Stimulated activated effector memory CD8-positive, alpha-beta T cell treated with anti-CD3 and anti-CD28 coated beads, Interleukin-12 subunit alpha, Interleukin-12 subunit beta, amount 100 ng/mL, for 72 hours (primary cell): ENCODE measurements around the gene PIK3R2.
A peak's percentile ranks its signal among the peaks of the same experiment; 100 is the strongest.
"Not testable (repeated sequence)": the region's sequence is repeated elsewhere in the genome, so short reads cannot be mapped to it uniquely, and the experiment has no call there.

Experiments
- ATAC-seq: fragments of 150-1000 bp; cut with Tn5 transposase; 2 replicates; pipeline ENCODE4 v1.10.0; 2021
- DNase-seq, 2 donors: peaks; one replicate each; pipeline ENCODE4 v3.0.0; 2021 to 2022; ENCODE audit warnings: low spot score in 2 of 2
- H3K27ac Mint-ChIP-seq: one replicate; pipeline ENCODE4 v1.8.0; 2022; ENCODE audit warnings: mild to moderate bottlenecking, mixed read lengths
- H3K36me3 Mint-ChIP-seq: one replicate; pipeline ENCODE4 v1.8.0; 2022; ENCODE audit warnings: mild to moderate bottlenecking, mixed read lengths
- H3K4me1 Mint-ChIP-seq: one replicate; pipeline ENCODE4 v1.8.0; 2022; ENCODE audit warnings: mixed read lengths
- H3K4me3 Mint-ChIP-seq: one replicate; pipeline ENCODE4 v1.8.0; 2022; ENCODE audit warnings: mild to moderate bottlenecking, mixed read lengths
- H3K9me3 Mint-ChIP-seq: one replicate; pipeline ENCODE4 v1.8.0; 2022; ENCODE audit warnings: mixed read lengths

The PIK3R2 gene

GRCh38 chr19:18152817-18153555 is at the start of gene PIK3R2:
TSS of gene PIK3R2 (plus strand) at chr19:18153163. CDS start at chr19:18155880, 2,717 bp downstream.
- peak; percentile 100 for DNase-seq
- H3K4me3 Mint-ChIP-seq: peak within 1 kb of the TSS; percentile 87
- H3K4me1 Mint-ChIP-seq: peaks cover 34% of the 10 kb centered on the region
- no peaks in the 10 kb centered on the region for H3K9me3 Mint-ChIP-seq
- H3K36me3 Mint-ChIP-seq: peaks cover 39% of the 10 kb centered on the region
- H3K27ac Mint-ChIP-seq: peak within 1 kb of the TSS; percentile 98
- peak; percentile 93 for ATAC-seq

- DNase-seq (no peak), ATAC-seq (no peak)
- H3K36me3 Mint-ChIP-seq: peaks cover 40% of the 10 kb centered on the region
- peak overlapping the region; percentile 20 for H3K27ac Mint-ChIP-seq
- peak overlapping the region; percentile 62 for H3K4me3 Mint-ChIP-seq
- no peaks in the 10 kb centered on the region for H3K9me3 Mint-ChIP-seq
- H3K4me1 Mint-ChIP-seq: peaks cover 40% of the 10 kb centered on the region
Observed at GRCh38 chr19:18104793-18105131, 48.2 kb upstream of the PIK3R2 start.

- not testable (repeated sequence) for H3K4me3 Mint-ChIP-seq, H3K27ac Mint-ChIP-seq, DNase-seq, H3K9me3 Mint-ChIP-seq, ATAC-seq
- peaks cover 37% of the 10 kb centered on the region for H3K36me3 Mint-ChIP-seq
- H3K4me1 Mint-ChIP-seq: peaks cover 37% of the 10 kb centered on the region
Observed at GRCh38 chr19:18105259-18105658, 47.7 kb upstream of the PIK3R2 start.

- Mint-ChIP-seq H3K9me3 (no peaks in the 10 kb centered on the region), H3K27ac (no peak overlapping the region), H3K4me1 (peaks cover 28% of the 10 kb centered on the region), H3K36me3 (peaks cover 36% of the 10 kb centered on the region), H3K4me3 (no peak overlapping the region)
- DNase-seq (no peak), ATAC-seq (no peak)
Observed at GRCh38 chr19:18107235-18107634, 45.7 kb upstream of the PIK3R2 start.

- no peaks in the 10 kb centered on the region for H3K9me3 Mint-ChIP-seq
- ATAC-seq (no peak), DNase-seq (no peak)
- peaks cover 39% of the 10 kb centered on the region for H3K36me3 Mint-ChIP-seq
- peaks cover 30% of the 10 kb centered on the region for H3K4me1 Mint-ChIP-seq
- peak overlapping the region; percentile 57 for H3K27ac Mint-ChIP-seq
- H3K4me3 Mint-ChIP-seq: peak overlapping the region; percentile 74
Observed at GRCh38 chr19:18108897-18109296, 44.1 kb upstream of the PIK3R2 start.

GRCh38 chr19:18109341-18109732 is 43.6 kb upstream of the PIK3R2 start:
- Mint-ChIP-seq H3K4me3 (peak overlapping the region; percentile 74), H3K9me3 (no peaks in the 10 kb centered on the region), H3K36me3 (peaks cover 43% of the 10 kb centered on the region), H3K4me1 (peaks cover 29% of the 10 kb centered on the region), H3K27ac (peak overlapping the region; percentile 57)
- DNase-seq (no peak), ATAC-seq (no peak)

- Mint-ChIP-seq H3K9me3 (no peaks in the 10 kb centered on the region), H3K27ac (peak overlapping the region; percentile 57), H3K4me1 (peaks cover 28% of the 10 kb centered on the region), H3K4me3 (peak overlapping the region; percentile 74), H3K36me3 (peaks cover 48% of the 10 kb centered on the region)
- ATAC-seq (peak; percentile 79), DNase-seq (peak; percentile 43 to 80)
Observed at GRCh38 chr19:18109733-18110608, 43.0 kb upstream of the PIK3R2 start.

GRCh38 chr19:18110609-18111232 is 42.2 kb upstream of the PIK3R2 start:
- Mint-ChIP-seq H3K27ac (no peak overlapping the region), H3K4me1 (peaks cover 35% of the 10 kb centered on the region), H3K9me3 (no peaks in the 10 kb centered on the region), H3K36me3 (peaks cover 54% of the 10 kb centered on the region), H3K4me3 (peak overlapping the region; percentile 74)
- ATAC-seq (no peak), DNase-seq (no peak)

- ATAC-seq (peak; percentile 58), DNase-seq (peak; percentile 68 to 88)
- H3K4me1 Mint-ChIP-seq: peaks cover 41% of the 10 kb centered on the region
- no peaks in the 10 kb centered on the region for H3K9me3 Mint-ChIP-seq
- peaks cover 58% of the 10 kb centered on the region for H3K36me3 Mint-ChIP-seq
- H3K27ac Mint-ChIP-seq: no peak overlapping the region
- H3K4me3 Mint-ChIP-seq: no peak overlapping the region
Observed at GRCh38 chr19:18112989-18113478, 39.9 kb upstream of the PIK3R2 start.

- ATAC-seq: no peak
- Mint-ChIP-seq H3K36me3 (peaks cover 57% of the 10 kb centered on the region), H3K4me3 (no peak overlapping the region), H3K9me3 (no peaks in the 10 kb centered on the region), H3K27ac (no peak overlapping the region), H3K4me1 (peaks cover 46% of the 10 kb centered on the region)
- DNase-seq: no peak
Observed at GRCh38 chr19:18113827-18114226, 39.1 kb upstream of the PIK3R2 start.

- Mint-ChIP-seq H3K9me3 (no peaks in the 10 kb centered on the region), H3K36me3 (peaks cover 52% of the 10 kb centered on the region), H3K4me1 (peaks cover 46% of the 10 kb centered on the region), H3K4me3 (no peak overlapping the region), H3K27ac (no peak overlapping the region)
- no peak for ATAC-seq
- no peak for DNase-seq
Observed at GRCh38 chr19:18114483-18114882, 38.5 kb upstream of the PIK3R2 start.

- Mint-ChIP-seq H3K36me3 (peaks cover 55% of the 10 kb centered on the region), H3K27ac (peak overlapping the region; percentile 86), H3K9me3 (no peaks in the 10 kb centered on the region), H3K4me1 (peaks cover 57% of the 10 kb centered on the region), H3K4me3 (peak overlapping the region; percentile 73)
- DNase-seq (no peak), ATAC-seq (no peak)
Observed at GRCh38 chr19:18117364-18117691, 35.6 kb upstream of the PIK3R2 start.

GRCh38 chr19:18117692-18118378 is 35.1 kb upstream of the PIK3R2 start:
- H3K9me3 Mint-ChIP-seq: no peaks in the 10 kb centered on the region
- peak overlapping the region; percentile 73 for H3K4me3 Mint-ChIP-seq
- peaks cover 54% of the 10 kb centered on the region for H3K4me1 Mint-ChIP-seq
- H3K27ac Mint-ChIP-seq: peak overlapping the region; percentile 94
- DNase-seq (peak; percentile 97 to 98), ATAC-seq (peak; percentile 89)
- H3K36me3 Mint-ChIP-seq: peaks cover 55% of the 10 kb centered on the region

GRCh38 chr19:18118420-18119012 is 34.4 kb upstream of the PIK3R2 start:
- H3K4me1 Mint-ChIP-seq: peaks cover 49% of the 10 kb centered on the region
- no peak for ATAC-seq

More at GRCh38 chr19:18118420-18119012, 34.4 kb upstream of the PIK3R2 start:
- no peaks in the 10 kb centered on the region for H3K9me3 Mint-ChIP-seq
- H3K27ac Mint-ChIP-seq: peak overlapping the region; percentile 94
- H3K36me3 Mint-ChIP-seq: peaks cover 59% of the 10 kb centered on the region
- no peak for DNase-seq
- H3K4me3 Mint-ChIP-seq: peak overlapping the region; percentile 73
